IMR-90 (cell line): ENCODE results near the gene MYO7B. TPM values are rescaled to one million over a fixed set of nuclear protein-coding genes. Genes with fewer than 3 reads are reported as not detected.

Source experiments
- ATAC-seq: fragments of 200-7000 bp; cut with Tn5 transposase; 2 replicates; pipeline ENCODE4 v1.9.1; 2020; ENCODE audit warnings: low read depth, mild to moderate bottlenecking, moderate library complexity
- BruUV-seq: library from RNA; stranded (reverse); fragments of 400-500 nt; replicated peaks from 2 replicates; lab custom pipeline; 2021; lab: Mats Ljungman, UMichigan
- CTCF ChIA-PET: fragments of 300-600 bp; formaldehyde crosslinking; extraction: SDS; loops from one replicate; lab custom pipeline; 2021; ENCODE audit warnings: antibody characterized with exemption; lab: Yijun Ruan, JAX
- POLR2A ChIA-PET: fragments of 300-600 bp; sonication (Branson Sonifier 250); formaldehyde crosslinking; loops from one replicate; lab custom pipeline; 2022; ENCODE audit warnings: antibody characterized with exemption; ENCODE audit not compliant: unreplicated experiment; lab: Charles Lee
- DNase-seq: peaks from one replicate; pipeline ENCODE4 v3.0.0; 2013
- H2AFZ ChIP-seq: replicated peaks from 2 replicates; pipeline ENCODE3; 2013; ENCODE audit warnings: low read length, mild to moderate bottlenecking; ENCODE audit not compliant: poor library complexity
- H2AK5ac ChIP-seq: 2 replicates; pipeline ENCODE4 v1.6.1; 2013; ENCODE audit warnings: low read depth, low read length, inconsistent platforms
- H2AK9ac ChIP-seq: replicated peaks from 2 replicates; pipeline ENCODE3; 2013; ENCODE audit warnings: mild to moderate bottlenecking, low read depth, low read length, moderate library complexity; ENCODE audit not compliant: poor library complexity
- H2BK120ac ChIP-seq: 2 replicates; pipeline ENCODE4 v1.6.1; 2013; ENCODE audit warnings: low read depth, low read length, inconsistent platforms
- H2BK15ac ChIP-seq: 3 replicates; pipeline ENCODE4 v1.6.1; 2013; ENCODE audit warnings: low read depth, low read length, inconsistent platforms
- H2BK20ac ChIP-seq: 2 replicates; pipeline ENCODE4 v1.6.1; 2013; ENCODE audit warnings: low read depth, mild to moderate bottlenecking, inconsistent platforms, low read length, moderate library complexity
- H2BK5ac ChIP-seq: 2 replicates; pipeline ENCODE4 v1.6.1; 2013; ENCODE audit warnings: mild to moderate bottlenecking, low read depth, low read length, inconsistent platforms; ENCODE audit not compliant: poor library complexity, severe bottlenecking
- H3K14ac ChIP-seq: replicated peaks from 2 replicates; pipeline ENCODE4 v1.6.1; 2013; ENCODE audit warnings: low read depth, low read length, inconsistent platforms
- H3K18ac ChIP-seq: 2 replicates; pipeline ENCODE4 v1.6.1; 2013; ENCODE audit warnings: low read depth, low read length, control low read depth
- H3K23ac ChIP-seq: 2 replicates; pipeline ENCODE4 v1.6.1; 2013; ENCODE audit warnings: low read depth, low read length, inconsistent platforms
- H3K27ac ChIP-seq: 2 replicates; pipeline ENCODE4 v1.5.1; 2013; ENCODE audit warnings: mild to moderate bottlenecking, control low read depth, low read length; ENCODE audit not compliant: insufficient read depth
- H3K27me3 ChIP-seq: 2 replicates; pipeline ENCODE4 v1.6.1; 2013; ENCODE audit warnings: low read length; ENCODE audit not compliant: control insufficient read depth, insufficient read depth
- H3K36me3 ChIP-seq: 2 replicates; pipeline ENCODE4 v1.6.1; 2013; ENCODE audit warnings: low read length, mixed read lengths; ENCODE audit not compliant: control insufficient read depth, insufficient read depth
- H3K4ac ChIP-seq: 2 replicates; pipeline ENCODE4 v1.6.1; 2013; ENCODE audit warnings: low read depth, low read length, inconsistent platforms
- H3K4me1 ChIP-seq: 2 replicates; pipeline ENCODE4 v1.6.1; 2013; ENCODE audit warnings: low read length, mixed read lengths; ENCODE audit not compliant: control insufficient read depth, insufficient read depth
- H3K4me2 ChIP-seq: 2 replicates; pipeline ENCODE4 v1.6.1; 2013; ENCODE audit warnings: low read depth, mild to moderate bottlenecking, control low read depth, low read length, moderate library complexity
- H3K4me3 ChIP-seq: 2 replicates; pipeline ENCODE4 v1.5.1; 2013; ENCODE audit warnings: low read depth, mild to moderate bottlenecking, control low read depth, low read length, moderate library complexity; ENCODE audit not compliant: insufficient read depth
- H3K56ac ChIP-seq: 2 replicates; pipeline ENCODE4 v1.6.1; 2013; ENCODE audit warnings: low read length, inconsistent platforms; ENCODE audit not compliant: insufficient read depth; ENCODE audit errors: extremely low read depth
- H3K79me1 ChIP-seq, 2 experiments: 2 replicates each; pipeline ENCODE4 v1.6.1; 2013; ENCODE audit warnings: low read length in 2 of 2, inconsistent platforms in 1 of 2, low read depth in 1 of 2
- H3K9ac ChIP-seq: 2 replicates; pipeline ENCODE4 v1.6.1; 2013; ENCODE audit warnings: low read depth, low read length, control low read depth
- H3K9me1 ChIP-seq: 2 replicates; pipeline ENCODE4 v1.6.1; 2013; ENCODE audit warnings: low read length, inconsistent platforms; ENCODE audit not compliant: insufficient read depth
- H3K9me3 ChIP-seq: 2 replicates; pipeline ENCODE4 v1.6.1; 2013; ENCODE audit warnings: low read length; ENCODE audit not compliant: control insufficient read depth, insufficient read depth
- H4K20me1 ChIP-seq: 2 replicates; pipeline ENCODE4 v1.6.1; 2013; ENCODE audit warnings: low read length, inconsistent platforms; ENCODE audit not compliant: insufficient read depth
- H4K5ac ChIP-seq: 2 replicates; pipeline ENCODE4 v1.6.1; 2013; ENCODE audit warnings: mild to moderate bottlenecking, low read depth, low read length, control low read depth
- H4K8ac ChIP-seq, 2 experiments: 2 replicates each; pipeline ENCODE4 v1.6.1; 2013; ENCODE audit warnings: low read depth in 2 of 2, low read length in 2 of 2, control low read depth in 1 of 2, inconsistent platforms in 1 of 2
- H4K91ac ChIP-seq: 2 replicates; pipeline ENCODE4 v1.6.1; 2013; ENCODE audit warnings: low read depth, low read length, inconsistent platforms; ENCODE audit not compliant: insufficient read depth
- CHD1 ChIP-seq: IDR thresholded peaks from 2 replicates; pipeline ENCODE4 v1.6.1; 2012; ENCODE audit warnings: low read depth, low read length, improper control_type of control experiment
- FOS ChIP-seq: fragments of 150-350 bp; IDR thresholded peaks from 2 replicates; pipeline ENCODE4 v1.6.1; 2016; ENCODE audit warnings: low read depth, low read length
- MAFK ChIP-seq: IDR thresholded peaks from 2 replicates; pipeline ENCODE4 v1.6.1; 2012; ENCODE audit warnings: low read depth, low read length, improper control_type of control experiment
- MAZ ChIP-seq: IDR thresholded peaks from 2 replicates; pipeline ENCODE4 v1.6.1; 2012; ENCODE audit warnings: low read depth, mild to moderate bottlenecking, low read length, improper control_type of control experiment, moderate library complexity, borderline replicate concordance
- NFE2L2 ChIP-seq: fragments of 150-350 bp; IDR thresholded peaks from 2 replicates; pipeline ENCODE4 v1.6.1; 2016; ENCODE audit warnings: low read depth, mild to moderate bottlenecking, low read length
- POLR2A ChIP-seq: IDR thresholded peaks from 2 replicates; pipeline ENCODE4 v1.6.1; 2012; ENCODE audit warnings: mild to moderate bottlenecking, low read depth, low read length
- WGBS, 2 experiments: methylation state at CpG; one replicate each; pipeline versions ENCODE4 v1.1.5 to v1.1.7; 2013; ENCODE audit warnings: missing lambda C conversion rate in 2 of 2; ENCODE audit not compliant: insufficient read length in 1 of 2; ENCODE audit errors: extremely low coverage in 2 of 2; 5-methylcytosine and 5-hydroxymethylcytosine counted together
- dilution Hi-C: fragments of 300-500 bp; cut with HindIII; formaldehyde crosslinking; loops from one replicate; pipeline ENCODE4 v1.14.3; 2018; ENCODE audit warnings: low sequenced_read_pairs; ENCODE audit not compliant: unreplicated experiment
- in situ Hi-C: fragments of 300-500 bp; cut with MboI; formaldehyde crosslinking; loops from 3 replicates; pipeline ENCODE4 v1.14.3; 2019; ENCODE audit warnings: low sequenced_read_pairs, inconsistent platforms, mixed read lengths
- intact Hi-C: fragments of 100-400 bp; cut with micrococcal nuclease; formaldehyde crosslinking; loops from 2 replicates; pipeline ENCODE4 v1.10.0; 2022
- polyA plus RNA-seq, 3 experiments: library from polyadenylated mRNA; depleted of rRNA; stranded (reverse); fragments of >200 nt; gene quantifications; 2 replicates each; pipeline ENCODE4 v1.2.3, GENCODE V29; 2012; ENCODE audit warnings: low replicate concordance in 1 of 3
- total RNA-seq: library from RNA; depleted of rRNA; stranded (reverse); fragments of >200 nt; gene quantifications from 2 replicates; pipeline ENCODE4 v1.2.3, GENCODE V29; 2012
- TF ChIP-seq, protein P1 (sequence below): conservative IDR thresholded peaks from 2 replicates; pipeline ENCODE4 v1.5.1; 2012; ENCODE audit warnings: mild to moderate bottlenecking, low read depth, low read length, improper control_type of control experiment
- TF ChIP-seq, protein P2 (sequence below): fragments of 150-350 bp; IDR thresholded peaks from 2 replicates; pipeline ENCODE4 v1.6.1; 2017; ENCODE audit warnings: mild to moderate bottlenecking, antibody characterized with exemption, low read length, low read depth

Gene MYO7B
- total and polyA plus RNA-seq, 2 of the 4 experiments (the other 2 are of a cell fraction), result 0.18 to 0.46 TPM

- Histone ChIP-seq H3K18ac (no peak overlapping the region), H3K36me3 (no peaks in the 10 kb centered on the region), H2BK5ac (no peak overlapping the region), H4K20me1 (no peaks in the 10 kb centered on the region), H3K23ac (no peak overlapping the region), H3K4me2 (no peak overlapping the region), H3K56ac (no peak overlapping the region), H3K14ac (no peak overlapping the region), H3K27me3 (peaks cover 6% of the 10 kb centered on the region), H3K4ac (no peak overlapping the region), H3K9me3 (peaks cover 21% of the 10 kb centered on the region), H3K4me1 (no peaks in the 10 kb centered on the region), H3K9me1 (no peaks in the 10 kb centered on the region; the same call in 1 of the 2 replicates), H3K9ac (no peak overlapping the region), H4K91ac (no peak overlapping the region), H4K5ac (no peak overlapping the region), H3K4me3 (no peak overlapping the region), H2AFZ (peak overlapping the region; percentile 63), H2BK120ac (no peak overlapping the region), H4K8ac (no peak overlapping the region), H3K27ac (no peak overlapping the region), H2BK15ac (no peak overlapping the region; the same call in 2 of the 3 replicates), H2BK20ac (no peak overlapping the region), H2AK9ac (no peak overlapping the region), H3K79me1 (no peaks in the 10 kb centered on the region), H2AK5ac (peak overlapping the region; percentile 20; the same call in 1 of the 2 replicates)
- CTCF ChIA-PET, result interaction anchor here (0.8 kb wide), 1 partner anchor 24 kb away, joined by 5 read pairs; no protein-coding TSS in a partner anchor
- BruUV-seq, result no TSS peak
- dilution Hi-C loops, result no loop called here
- DNase-seq (peak; percentile 13), ATAC-seq (no peak)
- in situ Hi-C loops, result no loop called here
- TF ChIP-seq CHD1, result no peak
- TF ChIP-seq NFE2L2, result no peak
- TF ChIP-seq, protein P1, sequence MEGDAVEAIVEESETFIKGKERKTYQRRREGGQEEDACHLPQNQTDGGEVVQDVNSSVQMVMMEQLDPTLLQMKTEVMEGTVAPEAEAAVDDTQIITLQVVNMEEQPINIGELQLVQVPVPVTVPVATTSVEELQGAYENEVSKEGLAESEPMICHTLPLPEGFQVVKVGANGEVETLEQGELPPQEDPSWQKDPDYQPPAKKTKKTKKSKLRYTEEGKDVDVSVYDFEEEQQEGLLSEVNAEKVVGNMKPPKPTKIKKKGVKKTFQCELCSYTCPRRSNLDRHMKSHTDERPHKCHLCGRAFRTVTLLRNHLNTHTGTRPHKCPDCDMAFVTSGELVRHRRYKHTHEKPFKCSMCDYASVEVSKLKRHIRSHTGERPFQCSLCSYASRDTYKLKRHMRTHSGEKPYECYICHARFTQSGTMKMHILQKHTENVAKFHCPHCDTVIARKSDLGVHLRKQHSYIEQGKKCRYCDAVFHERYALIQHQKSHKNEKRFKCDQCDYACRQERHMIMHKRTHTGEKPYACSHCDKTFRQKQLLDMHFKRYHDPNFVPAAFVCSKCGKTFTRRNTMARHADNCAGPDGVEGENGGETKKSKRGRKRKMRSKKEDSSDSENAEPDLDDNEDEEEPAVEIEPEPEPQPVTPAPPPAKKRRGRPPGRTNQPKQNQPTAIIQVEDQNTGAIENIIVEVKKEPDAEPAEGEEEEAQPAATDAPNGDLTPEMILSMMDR, result no peak
- no peak for TF ChIP-seq MAFK
- TF ChIP-seq MAZ, result no peak
- TF ChIP-seq FOS, result no peak
- TF ChIP-seq, protein P2, sequence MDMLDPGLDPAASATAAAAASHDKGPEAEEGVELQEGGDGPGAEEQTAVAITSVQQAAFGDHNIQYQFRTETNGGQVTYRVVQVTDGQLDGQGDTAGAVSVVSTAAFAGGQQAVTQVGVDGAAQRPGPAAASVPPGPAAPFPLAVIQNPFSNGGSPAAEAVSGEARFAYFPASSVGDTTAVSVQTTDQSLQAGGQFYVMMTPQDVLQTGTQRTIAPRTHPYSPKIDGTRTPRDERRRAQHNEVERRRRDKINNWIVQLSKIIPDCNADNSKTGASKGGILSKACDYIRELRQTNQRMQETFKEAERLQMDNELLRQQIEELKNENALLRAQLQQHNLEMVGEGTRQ, result no peak
- no peak for TF ChIP-seq POLR2A
- WGBS, 2 experiments, result 54% methylated on average over 3 of the region's 3 CpGs; no CpG with 5 or more reads in 1 of the 2 experiments
- intact Hi-C loops, result no loop called here
- POLR2A ChIA-PET, result no interaction called here
Measured at GRCh38 chr2:127614731-127615130, 79.2 kb downstream of the MYO7B start.
